ENCODE results near the gene ATP9A.
"Not testable (repeated sequence)": the region's sequence is repeated elsewhere in the genome, so short reads cannot be mapped to it uniquely, and the experiment has no call there.

The ATP9A gene

GRCh38 chr20:51740838-51741237, 27.4 kb downstream of the ATP9A start:
- DNase-seq (ENCODE audit: low read depth), result no peak
- no peak for TF ChIP-seq MAX (IDR thresholded peaks at IDR 0.05; ENCODE audit: low read depth, low read length)
- no peak for TF ChIP-seq MYC (IDR thresholded peaks at IDR 0.05; ENCODE audit: low read depth, low read length)
- TF ChIP-seq CTCF (IDR thresholded peaks at IDR 0.05; ENCODE audit: low read depth, low read length), result no peak
- no peak for TF ChIP-seq POLR2A (IDR thresholded peaks at IDR 0.05; ENCODE audit: extremely low read depth, insufficient read length)
- H3K4me3 ChIP-seq (ENCODE audit: low read depth, low read length), result no peak overlapping the region

- not testable (repeated sequence) for H3K4me3 ChIP-seq (ENCODE audit: low read depth, low read length); DNase-seq (ENCODE audit: low read depth)
Measured at GRCh38 chr20:51740308-51740707, 27.9 kb downstream of the ATP9A start.

- no peak for DNase-seq (ENCODE audit: low read depth)
- TF ChIP-seq MYC (IDR thresholded peaks at IDR 0.05; ENCODE audit: low read depth, low read length) (no peak), MAX (IDR thresholded peaks at IDR 0.05; ENCODE audit: low read depth, low read length) (no peak), CTCF (IDR thresholded peaks at IDR 0.05; ENCODE audit: low read depth, low read length) (no peak), POLR2A (IDR thresholded peaks at IDR 0.05; ENCODE audit: extremely low read depth, insufficient read length) (no peak)
- no peak overlapping the region for H3K4me3 ChIP-seq (ENCODE audit: low read depth, low read length)
Measured at GRCh38 chr20:51739722-51740249, 28.4 kb downstream of the ATP9A start.

GRCh38 chr20:51738877-51739447, 29.2 kb downstream of the ATP9A start:
- TF ChIP-seq POLR2A (IDR thresholded peaks at IDR 0.05; ENCODE audit: extremely low read depth, insufficient read length) (no peak), MAX (IDR thresholded peaks at IDR 0.05; ENCODE audit: low read depth, low read length) (no peak), CTCF (IDR thresholded peaks at IDR 0.05; ENCODE audit: low read depth, low read length) (no peak), MYC (IDR thresholded peaks at IDR 0.05; ENCODE audit: low read depth, low read length) (no peak)
- DNase-seq (ENCODE audit: low read depth), result no peak
- H3K4me3 ChIP-seq (ENCODE audit: low read depth, low read length), result no peak overlapping the region

GRCh38 chr20:51738261-51738660, 29.9 kb downstream of the ATP9A start:
- not testable (repeated sequence) for DNase-seq (ENCODE audit: low read depth); H3K4me3 ChIP-seq (ENCODE audit: low read depth, low read length)

- no peak for DNase-seq (ENCODE audit: low read depth)
- TF ChIP-seq CTCF (IDR thresholded peaks at IDR 0.05; ENCODE audit: low read depth, low read length) (no peak), POLR2A (IDR thresholded peaks at IDR 0.05; ENCODE audit: extremely low read depth, insufficient read length) (no peak), MYC (IDR thresholded peaks at IDR 0.05; ENCODE audit: low read depth, low read length) (no peak), MAX (IDR thresholded peaks at IDR 0.05; ENCODE audit: low read depth, low read length) (no peak)
- no peak overlapping the region for H3K4me3 ChIP-seq (ENCODE audit: low read depth, low read length)
Measured at GRCh38 chr20:51736947-51737346, 31.2 kb downstream of the ATP9A start.
